ENCODE measurements around the gene KNDC1.

GRCh38 chr10:133170092-133170491, 10.1 kb downstream of the KNDC1 start:
- TF ChIP-seq ZNF138 (tag by site-specific recombination; IDR thresholded peaks at IDR 0.05; ENCODE audit: borderline replicate concordance) (no peak), ZNF394 (tag by site-specific recombination; IDR thresholded peaks at IDR 0.05; ENCODE audit: borderline replicate concordance) (no peak), ZNF24 (tag by site-specific recombination; IDR thresholded peaks at IDR 0.05) (no peak), ZNF76 (tag by site-specific recombination; IDR thresholded peaks at IDR 0.05; ENCODE audit: borderline replicate concordance, low read depth) (no peak), ZNF221 (tag by site-specific recombination; IDR thresholded peaks at IDR 0.05; ENCODE audit: borderline replicate concordance) (no peak), ZNF121 (tag by site-specific recombination; IDR thresholded peaks at IDR 0.05) (no peak), ZNF600 (tag by site-specific recombination; IDR thresholded peaks at IDR 0.05) (no peak)
- TF ChIP-seq, protein P1, sequence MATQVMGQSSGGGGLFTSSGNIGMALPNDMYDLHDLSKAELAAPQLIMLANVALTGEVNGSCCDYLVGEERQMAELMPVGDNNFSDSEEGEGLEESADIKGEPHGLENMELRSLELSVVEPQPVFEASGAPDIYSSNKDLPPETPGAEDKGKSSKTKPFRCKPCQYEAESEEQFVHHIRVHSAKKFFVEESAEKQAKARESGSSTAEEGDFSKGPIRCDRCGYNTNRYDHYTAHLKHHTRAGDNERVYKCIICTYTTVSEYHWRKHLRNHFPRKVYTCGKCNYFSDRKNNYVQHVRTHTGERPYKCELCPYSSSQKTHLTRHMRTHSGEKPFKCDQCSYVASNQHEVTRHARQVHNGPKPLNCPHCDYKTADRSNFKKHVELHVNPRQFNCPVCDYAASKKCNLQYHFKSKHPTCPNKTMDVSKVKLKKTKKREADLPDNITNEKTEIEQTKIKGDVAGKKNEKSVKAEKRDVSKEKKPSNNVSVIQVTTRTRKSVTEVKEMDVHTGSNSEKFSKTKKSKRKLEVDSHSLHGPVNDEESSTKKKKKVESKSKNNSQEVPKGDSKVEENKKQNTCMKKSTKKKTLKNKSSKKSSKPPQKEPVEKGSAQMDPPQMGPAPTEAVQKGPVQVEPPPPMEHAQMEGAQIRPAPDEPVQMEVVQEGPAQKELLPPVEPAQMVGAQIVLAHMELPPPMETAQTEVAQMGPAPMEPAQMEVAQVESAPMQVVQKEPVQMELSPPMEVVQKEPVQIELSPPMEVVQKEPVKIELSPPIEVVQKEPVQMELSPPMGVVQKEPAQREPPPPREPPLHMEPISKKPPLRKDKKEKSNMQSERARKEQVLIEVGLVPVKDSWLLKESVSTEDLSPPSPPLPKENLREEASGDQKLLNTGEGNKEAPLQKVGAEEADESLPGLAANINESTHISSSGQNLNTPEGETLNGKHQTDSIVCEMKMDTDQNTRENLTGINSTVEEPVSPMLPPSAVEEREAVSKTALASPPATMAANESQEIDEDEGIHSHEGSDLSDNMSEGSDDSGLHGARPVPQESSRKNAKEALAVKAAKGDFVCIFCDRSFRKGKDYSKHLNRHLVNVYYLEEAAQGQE (tag by site-specific recombination; IDR thresholded peaks at IDR 0.05) = no peak
- TF ChIP-seq, protein P2, sequence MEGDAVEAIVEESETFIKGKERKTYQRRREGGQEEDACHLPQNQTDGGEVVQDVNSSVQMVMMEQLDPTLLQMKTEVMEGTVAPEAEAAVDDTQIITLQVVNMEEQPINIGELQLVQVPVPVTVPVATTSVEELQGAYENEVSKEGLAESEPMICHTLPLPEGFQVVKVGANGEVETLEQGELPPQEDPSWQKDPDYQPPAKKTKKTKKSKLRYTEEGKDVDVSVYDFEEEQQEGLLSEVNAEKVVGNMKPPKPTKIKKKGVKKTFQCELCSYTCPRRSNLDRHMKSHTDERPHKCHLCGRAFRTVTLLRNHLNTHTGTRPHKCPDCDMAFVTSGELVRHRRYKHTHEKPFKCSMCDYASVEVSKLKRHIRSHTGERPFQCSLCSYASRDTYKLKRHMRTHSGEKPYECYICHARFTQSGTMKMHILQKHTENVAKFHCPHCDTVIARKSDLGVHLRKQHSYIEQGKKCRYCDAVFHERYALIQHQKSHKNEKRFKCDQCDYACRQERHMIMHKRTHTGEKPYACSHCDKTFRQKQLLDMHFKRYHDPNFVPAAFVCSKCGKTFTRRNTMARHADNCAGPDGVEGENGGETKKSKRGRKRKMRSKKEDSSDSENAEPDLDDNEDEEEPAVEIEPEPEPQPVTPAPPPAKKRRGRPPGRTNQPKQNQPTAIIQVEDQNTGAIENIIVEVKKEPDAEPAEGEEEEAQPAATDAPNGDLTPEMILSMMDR (tag by site-specific recombination; IDR thresholded peaks at IDR 0.05) = no peak
